SK-MEL-5 (cell line): ENCODE results near the gene AASDH. TPM values are rescaled to one million over a fixed set of nuclear protein-coding genes. Genes with fewer than 3 reads are reported as not detected.
"Not testable (repeated sequence)": the region's sequence is repeated elsewhere in the genome, so short reads cannot be mapped to it uniquely, and the experiment has no call there.

Experiments
- DNase-seq: peaks from one replicate; pipeline ENCODE4 v3.0.0-alpha.2; 2016; ENCODE audit warnings: low read depth, low spot score
- in situ Hi-C: cut with HindIII; loops from 2 replicates; pipeline ENCODE4 v1.10.0; 2016; ENCODE audit warnings: low sequenced_read_pairs, high pct_unique_total_duplicates, low pct_unique_long_range_greater_than_20kb
- total RNA-seq: library from RNA; depleted of rRNA; stranded (reverse); fragments of >200 nt; shearing (Covaris generic); gene quantifications from 2 replicates; pipeline ENCODE4 v1.2.3, GENCODE V29; 2014

The AASDH gene
- total RNA-seq, 1 experiment from 2014 or later = 15.7 TPM

DNA sequence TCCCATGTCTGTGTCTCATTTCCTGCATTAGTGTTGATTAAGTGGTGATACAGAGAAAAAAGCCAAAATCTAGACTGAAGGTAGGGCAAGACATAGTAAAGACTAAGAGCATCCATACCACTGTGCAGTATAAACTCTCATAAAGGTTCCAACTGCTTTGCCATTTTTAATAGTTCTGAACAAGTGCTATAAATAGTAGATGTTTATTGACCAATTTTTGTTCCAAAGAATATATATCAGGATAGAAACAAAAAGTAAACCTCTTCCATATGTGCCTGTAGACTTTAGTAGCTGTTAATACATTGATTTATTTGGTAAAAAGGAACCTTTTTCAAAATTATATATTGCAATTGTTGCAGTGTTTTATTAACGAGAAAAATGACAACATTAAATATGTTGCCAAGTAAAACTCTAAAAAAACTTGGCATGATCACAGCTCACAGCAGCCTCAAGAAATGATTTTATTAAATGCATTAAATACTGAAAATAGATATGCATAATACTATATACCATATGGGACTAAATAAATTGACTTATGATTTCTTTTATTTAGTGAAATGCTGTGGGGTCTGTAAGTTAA, 22.3 kb upstream of the AASDH start:
- no peak for DNase-seq
- in situ Hi-C loops = no loop called here

DNA sequence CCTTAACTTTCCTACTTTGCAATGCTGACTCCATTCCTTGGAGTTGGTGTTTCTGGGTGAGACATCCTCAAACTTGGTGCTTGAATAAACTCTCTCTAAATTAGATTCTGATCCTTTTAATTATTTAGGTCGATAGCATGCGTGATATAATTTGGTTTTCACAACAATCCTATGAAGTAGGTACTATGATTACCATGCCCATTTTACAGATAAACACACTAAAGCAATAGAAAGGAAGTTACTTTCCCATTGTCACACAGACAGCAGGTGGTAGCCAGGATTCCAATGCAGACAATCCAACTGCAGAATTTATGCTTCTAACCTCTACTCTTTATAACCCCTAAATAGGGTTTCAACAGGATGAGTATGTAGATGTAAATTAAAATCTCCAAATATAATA, 21.7 kb upstream of the AASDH start:
- no peak for DNase-seq
- in situ Hi-C loops = no loop called here

DNA sequence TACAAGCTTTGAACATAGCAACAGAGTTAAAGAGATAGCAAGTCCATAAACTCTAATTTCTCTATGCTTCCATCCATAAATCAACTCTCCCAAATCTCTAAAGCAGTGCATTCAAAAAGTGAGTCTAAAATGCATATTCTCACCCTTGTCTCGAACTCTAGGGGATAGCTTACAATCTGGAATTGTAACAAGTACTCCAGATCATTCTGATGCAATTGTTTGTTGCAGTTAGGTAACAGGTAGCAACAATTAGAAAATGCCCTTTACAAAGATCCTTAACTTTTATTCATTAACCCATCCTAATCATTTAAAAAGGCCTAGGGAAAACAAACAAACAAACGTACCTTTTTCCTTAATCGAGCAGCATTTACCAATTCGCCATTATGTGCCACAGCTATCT, 18.9 kb upstream of the AASDH start:
- in situ Hi-C loops = no loop called here
- no peak for DNase-seq

DNA sequence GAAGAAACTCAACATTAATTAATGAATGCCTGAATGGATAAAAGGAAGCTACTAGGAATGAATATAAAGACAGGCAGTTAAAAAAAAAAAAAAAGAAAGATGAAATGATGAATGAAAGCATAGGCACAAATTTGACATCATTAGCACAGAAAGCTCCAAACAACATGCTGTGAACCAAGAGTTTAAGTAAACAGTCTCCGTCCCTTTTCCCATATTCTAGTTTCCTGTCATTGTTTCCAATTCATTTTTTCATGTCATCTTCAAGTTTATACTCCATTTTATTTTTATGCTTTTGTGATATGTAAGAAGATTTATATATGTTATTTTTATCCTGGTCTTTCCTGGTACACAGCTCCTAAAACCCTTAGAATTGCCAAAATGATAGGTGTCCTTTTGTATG, 17.7 kb upstream of the AASDH start:
- in situ Hi-C loops = no loop called here
- DNase-seq = no peak

DNA sequence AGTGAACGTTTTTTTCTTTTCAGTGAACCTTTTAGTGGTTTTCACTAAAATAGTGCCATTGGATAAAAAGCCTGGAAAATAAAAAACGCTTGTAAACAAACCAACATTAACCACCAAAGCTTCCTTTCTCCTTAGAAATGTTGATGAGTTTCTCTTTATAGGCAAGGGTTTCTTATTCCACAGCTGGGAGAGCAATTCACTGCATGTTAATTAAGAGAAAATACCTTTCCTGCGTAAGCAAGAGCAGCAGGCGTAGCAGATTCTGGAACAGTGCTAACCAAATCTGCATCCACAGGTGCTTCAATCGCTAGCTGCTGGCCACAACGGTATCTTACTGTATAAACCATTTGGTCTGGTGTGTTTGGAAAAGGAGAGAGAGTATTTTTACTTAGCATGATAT, 13.3 kb upstream of the AASDH start:
- in situ Hi-C loops = no loop called here
- DNase-seq = no peak

DNA sequence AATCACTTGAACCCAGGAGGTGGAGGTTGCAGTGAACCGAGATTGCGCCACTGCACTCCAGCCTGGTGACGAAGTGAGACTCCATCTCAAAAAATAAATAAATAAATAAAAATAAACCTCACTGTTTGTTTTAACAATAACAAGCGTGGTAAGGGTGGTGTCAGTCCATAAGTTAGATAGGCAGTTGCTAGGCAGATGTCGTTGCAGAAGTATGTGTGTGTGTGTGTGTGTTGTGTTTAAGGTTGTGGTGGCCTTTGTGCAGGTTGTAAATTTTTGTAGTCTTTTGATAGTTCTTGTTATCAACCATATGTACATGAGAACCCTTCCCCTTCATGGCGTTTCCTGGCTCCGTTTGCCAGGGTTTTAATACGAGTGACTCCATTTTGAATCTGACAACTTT, 4.0 kb upstream of the AASDH start:
- in situ Hi-C loops = no loop called here
- DNase-seq = no peak

DNA sequence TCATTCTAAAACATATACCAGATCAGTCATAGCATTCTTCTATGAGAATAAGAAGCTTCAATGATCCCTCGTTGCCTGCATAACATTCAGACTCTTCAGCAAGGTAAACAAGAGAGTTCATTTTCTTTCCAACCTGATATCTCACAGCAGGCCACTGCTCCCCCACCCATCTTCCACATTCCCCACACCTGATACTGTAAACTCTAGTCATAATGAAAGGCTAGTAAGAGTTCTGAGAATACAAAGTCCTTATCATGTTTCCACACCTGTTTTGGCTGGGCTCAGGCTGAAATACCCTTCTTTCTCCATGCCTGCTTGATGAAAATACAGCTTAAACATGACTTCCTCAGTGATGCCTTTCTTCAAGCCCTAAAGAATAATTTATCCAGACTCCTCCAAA, 2.3 kb upstream of the AASDH start:
- in situ Hi-C loops = no loop called here
- DNase-seq = no peak

DNA sequence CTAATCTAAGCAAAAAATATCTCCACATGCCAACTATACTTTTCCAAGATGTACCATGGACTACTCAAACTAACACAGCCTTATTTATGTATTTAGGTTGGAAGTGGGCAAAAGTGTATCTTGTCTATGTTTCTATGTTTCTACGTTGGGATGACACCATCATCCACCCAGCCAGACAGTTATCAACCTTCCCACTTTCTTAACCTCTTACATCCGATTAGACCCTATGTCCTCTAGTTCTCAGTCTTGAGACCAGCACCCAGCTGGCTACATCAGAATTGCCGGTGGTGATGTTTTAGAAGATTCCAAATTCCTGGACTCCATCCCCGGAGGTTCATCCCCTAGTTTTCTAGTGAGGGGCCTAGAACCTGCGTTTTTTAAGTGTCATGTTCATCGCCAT, 1.0 kb upstream of the AASDH start:
- in situ Hi-C loops = no loop called here
- no peak for DNase-seq

DNA sequence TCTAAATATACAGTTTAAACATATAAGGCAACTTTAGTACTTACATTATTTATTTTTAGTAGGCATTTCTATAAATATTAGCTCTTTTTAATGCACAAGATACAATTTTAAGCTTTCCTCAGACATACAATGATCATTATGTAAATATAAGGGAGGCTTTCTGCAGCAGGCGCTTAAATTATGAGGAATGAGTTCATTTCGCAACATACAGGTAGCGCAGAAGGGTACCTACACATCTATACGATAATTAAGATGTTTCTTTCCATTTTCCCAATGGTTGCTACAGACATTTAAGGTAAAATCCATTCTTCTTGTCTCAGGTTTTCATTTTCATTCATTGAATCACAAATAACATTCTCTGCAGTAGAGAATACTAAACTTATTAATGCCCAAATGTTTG, 1.2 kb downstream of the AASDH start:
- no peak for DNase-seq
- in situ Hi-C loops = no loop called here

DNA sequence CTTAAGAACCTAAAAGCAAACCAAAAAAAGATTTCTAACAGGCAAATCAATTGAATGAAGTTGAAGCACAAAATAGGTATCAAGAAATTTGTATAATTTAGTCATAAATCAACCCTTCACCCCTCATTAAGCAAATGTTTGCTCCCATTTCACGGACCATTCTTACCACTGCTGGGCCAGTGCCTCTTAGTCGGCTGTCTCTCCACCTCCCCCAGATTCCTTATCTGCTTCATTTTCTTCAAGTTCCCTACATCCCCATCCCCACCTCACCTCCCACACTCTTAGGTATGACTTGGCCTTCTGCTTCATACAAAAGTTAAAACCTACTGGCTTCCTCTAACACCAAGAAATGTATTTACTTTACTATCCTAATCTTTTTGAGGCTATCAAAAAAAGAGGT, 11.8 kb downstream of the AASDH start:
- in situ Hi-C loops = no loop called here

DNA sequence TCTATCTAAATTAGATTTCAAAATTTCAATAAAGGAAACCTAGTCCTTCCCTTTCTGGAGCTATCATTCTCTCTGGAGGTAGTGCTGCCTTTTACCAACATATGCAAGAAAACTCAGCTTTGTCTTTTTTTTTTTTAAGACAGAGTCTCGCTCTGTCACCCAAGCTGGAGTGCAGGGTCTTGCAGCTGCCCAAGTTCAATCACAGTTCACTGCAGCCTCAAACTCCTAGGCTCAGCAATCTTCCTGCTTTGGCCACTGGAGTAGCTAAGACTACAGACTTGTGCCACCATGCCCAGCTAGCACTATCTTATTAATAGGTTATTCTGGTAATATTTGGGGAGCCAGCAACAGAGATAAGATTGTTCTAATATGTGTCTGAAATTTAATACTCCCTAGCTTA, 12.3 kb downstream of the AASDH start:
- no peak for DNase-seq
- in situ Hi-C loops = no loop called here

More for the DNA sequence above, 11.8 kb downstream of the AASDH start:
- no peak for DNase-seq

DNA sequence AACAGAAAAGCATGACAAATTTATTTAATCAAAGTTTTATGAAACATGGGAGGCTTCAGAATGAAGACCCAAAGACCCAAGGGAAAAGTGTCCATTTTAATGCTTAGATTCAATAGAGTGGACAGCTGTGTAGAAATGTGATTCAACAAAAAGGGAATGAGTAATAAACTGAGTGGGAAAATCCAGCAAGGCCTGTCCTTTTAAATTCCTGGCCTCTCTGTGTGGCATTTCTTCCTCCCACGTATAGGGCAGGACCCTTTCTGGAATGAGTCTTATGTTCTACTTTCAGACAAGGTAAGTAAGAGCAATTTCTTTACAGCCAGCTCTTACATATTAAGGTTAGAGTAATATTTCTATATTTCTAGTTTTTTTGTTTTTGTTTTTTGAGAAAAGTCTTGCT, 14.5 kb downstream of the AASDH start:
- no peak for DNase-seq
- in situ Hi-C loops = no loop called here

DNA sequence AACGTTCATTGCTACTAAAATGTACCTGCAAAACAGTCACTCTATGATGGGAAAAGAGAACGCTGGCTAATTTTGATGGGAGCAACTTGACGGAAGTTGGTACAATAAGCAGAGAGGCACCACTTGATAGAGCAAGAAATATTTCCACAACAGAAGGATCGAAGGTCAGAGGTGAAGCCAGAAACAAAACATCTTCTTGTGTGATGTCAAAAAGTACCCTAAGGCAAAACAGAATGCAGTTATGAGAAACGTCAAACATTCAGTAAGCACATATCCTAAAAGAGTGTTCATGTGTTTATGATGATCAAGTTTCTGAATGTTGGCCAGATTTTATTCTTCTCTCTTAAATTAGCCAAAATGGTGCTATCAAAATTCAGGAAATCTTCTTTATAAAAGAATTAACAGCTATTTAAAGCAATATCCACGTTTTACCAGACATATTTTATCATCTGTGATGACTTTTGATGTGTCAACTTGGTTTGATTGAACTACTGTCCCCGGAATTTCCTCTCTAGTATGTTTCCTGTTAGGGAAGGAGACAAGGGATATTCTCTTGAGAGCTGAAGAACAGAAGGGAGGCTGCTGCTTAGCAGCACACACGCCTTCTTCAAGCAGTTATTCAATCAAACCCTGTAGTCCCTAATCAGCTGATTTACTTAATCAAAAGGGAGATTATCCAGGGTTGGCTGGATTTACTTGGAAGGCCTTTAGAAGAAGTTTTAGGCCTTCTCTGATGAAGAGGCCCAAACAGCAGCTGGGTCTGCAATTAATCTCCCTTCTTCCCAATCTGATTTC, 15.7 kb downstream of the AASDH start:
- DNase-seq = peak; percentile 64
- in situ Hi-C loops = no loop called here

DNA sequence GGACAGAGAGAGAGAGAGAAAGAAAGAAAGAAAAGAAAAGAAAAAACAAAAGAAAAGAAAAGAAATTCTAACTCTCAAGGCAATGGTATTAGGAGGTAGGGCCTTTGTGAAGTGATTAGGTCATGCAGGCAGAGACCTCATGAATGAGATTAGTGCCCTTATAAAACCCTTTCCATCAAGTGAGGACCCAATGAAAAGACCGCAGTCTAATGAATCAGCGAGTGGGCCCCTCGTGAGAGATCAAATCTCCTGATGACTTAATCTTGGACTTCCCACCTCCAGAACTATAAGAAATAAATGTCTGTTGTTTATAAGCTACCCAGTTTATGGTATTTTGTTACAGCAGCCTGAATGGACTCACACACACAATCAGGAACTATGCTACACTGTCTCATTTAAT, 16.9 kb downstream of the AASDH start:
- in situ Hi-C loops = no loop called here
- peak; percentile 7 for DNase-seq

DNA sequence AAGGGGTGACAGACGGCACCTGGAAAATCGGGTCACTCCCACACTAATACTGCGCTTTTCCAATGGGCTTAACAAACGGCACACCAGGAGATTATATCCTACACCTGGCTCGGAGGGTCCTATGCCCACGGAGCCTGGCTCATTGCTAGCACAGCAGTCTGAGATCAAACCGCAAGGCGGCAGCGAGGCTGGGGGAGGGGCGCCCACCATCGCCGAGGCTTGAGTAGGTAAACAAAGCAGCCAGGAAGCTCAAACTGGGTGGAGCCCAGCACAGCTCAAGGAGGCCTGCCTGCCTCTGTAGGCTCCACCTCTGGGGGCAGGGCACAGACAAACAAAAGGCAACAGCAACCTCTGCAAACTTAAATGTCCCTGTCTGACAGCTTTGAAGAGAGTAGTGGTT, 24.3 kb downstream of the AASDH start:
- DNase-seq, in situ Hi-C loops: not testable (repeated sequence)

DNA sequence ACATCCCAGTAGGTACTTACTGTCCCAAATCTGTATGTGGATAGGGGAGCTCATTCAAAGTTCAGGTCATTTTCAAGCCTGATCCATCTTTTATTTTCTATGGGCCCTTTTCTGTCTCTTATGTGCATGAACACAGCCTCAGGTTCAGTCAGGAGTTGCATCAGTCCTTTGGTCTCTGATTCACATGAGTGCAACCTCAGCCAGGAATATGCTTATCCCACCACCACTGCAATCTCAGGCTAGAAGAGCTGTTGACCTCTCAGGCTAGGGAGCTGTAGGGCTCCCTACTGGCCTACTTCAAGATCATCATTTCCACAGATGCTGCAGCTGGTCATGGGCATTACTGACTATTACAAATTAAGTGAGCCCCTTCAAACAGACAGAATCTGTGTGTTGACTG, 27.2 kb downstream of the AASDH start:
- no peak for DNase-seq
- in situ Hi-C loops = no loop called here

DNA sequence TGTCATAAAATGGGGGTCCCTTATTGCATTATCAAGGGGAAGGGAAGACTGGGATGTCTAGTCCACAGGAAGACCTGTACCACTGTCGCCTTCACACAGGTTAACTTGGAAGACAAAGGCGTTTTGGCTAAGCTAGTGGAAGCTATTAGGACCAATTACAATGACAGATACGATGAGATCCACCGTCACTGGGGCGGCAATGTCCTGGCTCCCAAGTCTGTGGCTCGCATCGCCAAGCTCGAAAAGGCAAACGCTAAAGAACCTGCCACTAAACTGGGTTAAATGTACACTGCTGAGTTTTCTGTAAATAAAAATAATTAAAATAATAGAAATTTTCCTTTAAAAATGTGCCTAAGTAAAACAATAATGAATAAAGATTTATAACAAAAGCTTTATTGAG, 30.6 kb downstream of the AASDH start:
- in situ Hi-C loops = no loop called here
- DNase-seq = no peak

DNA sequence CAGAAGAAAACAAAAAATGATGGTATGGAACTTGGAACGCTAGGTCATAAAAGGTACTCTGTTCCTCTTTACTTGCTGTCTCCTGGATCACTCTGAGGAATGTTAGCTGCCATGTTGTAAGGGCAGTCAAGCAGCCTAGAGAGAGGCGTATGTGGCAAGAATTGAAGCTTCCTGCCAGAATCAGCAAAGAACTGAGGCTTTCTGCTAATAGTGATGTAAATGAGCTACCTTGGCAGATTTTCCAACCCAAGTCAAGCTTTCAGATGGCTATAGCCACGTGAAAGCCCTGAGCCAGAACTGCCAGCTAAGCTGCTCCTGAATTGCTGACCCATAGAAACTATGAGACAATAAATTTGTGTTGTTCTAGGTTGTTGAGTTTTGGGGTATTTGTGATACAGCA, 38.7 kb downstream of the AASDH start:
- no peak for DNase-seq
- in situ Hi-C loops = no loop called here

DNA sequence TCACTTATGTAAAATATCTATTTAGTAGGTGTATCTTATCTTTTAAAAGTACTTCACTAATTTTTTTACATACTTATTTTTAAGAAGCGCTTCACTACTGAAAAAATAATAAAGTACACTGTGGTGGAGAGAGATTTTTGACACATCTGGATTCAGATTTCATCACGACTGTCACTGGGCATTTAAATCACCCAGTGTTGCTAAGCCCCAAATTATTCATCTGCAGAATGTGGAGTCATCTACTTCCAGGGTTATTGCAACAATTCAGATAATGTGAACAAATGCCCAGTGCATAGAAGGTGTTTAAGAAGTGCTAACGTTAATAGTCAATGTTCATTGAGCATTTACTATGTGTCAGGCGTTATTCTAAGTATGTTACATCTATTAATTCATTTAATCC, 41.8 kb downstream of the AASDH start:
- in situ Hi-C loops = no loop called here
- DNase-seq = no peak
